SU-DHL-6 (cell line): Measurements from ENCODE around the gene ADAMTS19.

Experiments
- H2AFZ ChIP-seq: fragments of 200-600 bp; sonication (generic); 2 replicates; pipeline ENCODE4 v1.6.1; 2014; ENCODE audit warnings: low read depth, mild to moderate bottlenecking, moderate library complexity, mixed read lengths, antibody characterized with exemption, low read length; ENCODE audit not compliant: severe bottlenecking
- H3F3A ChIP-seq: fragments of 200-600 bp; shearing (Covaris generic); 2 replicates; pipeline ENCODE4 v1.6.0; 2016; ENCODE audit warnings: antibody characterized with exemption, mild to moderate bottlenecking; ENCODE audit not compliant: insufficient read depth
- H3K27ac ChIP-seq: fragments of 200-600 bp; sonication (generic); 2 replicates; pipeline ENCODE4 v1.5.1; 2016; ENCODE audit warnings: low read depth, mild to moderate bottlenecking, low read length, moderate library complexity, mixed read lengths
- H3K27me3 ChIP-seq: fragments of 200-600 bp; sonication (generic), shearing (Covaris generic); 2 replicates; pipeline ENCODE4 v1.6.0; 2014; ENCODE audit warnings: mild to moderate bottlenecking, low read length
- H3K36me3 ChIP-seq: fragments of 200-600 bp; sonication (generic); 2 replicates; pipeline ENCODE4 v1.6.1; 2014; ENCODE audit warnings: mild to moderate bottlenecking, low read length, mixed read lengths
- H3K4me2 ChIP-seq: fragments of 300-600, 200-600 bp; shearing (Covaris generic), sonication (generic); 2 replicates; pipeline ENCODE4 v1.6.0; 2014; ENCODE audit warnings: low read length, low read depth, mild to moderate bottlenecking; ENCODE audit not compliant: poor library complexity, severe bottlenecking
- H3K4me3 ChIP-seq: fragments of 200-600 bp; sonication (generic); 2 replicates; pipeline ENCODE4 v1.5.1; 2014; ENCODE audit warnings: antibody characterized with exemption, low read length, mild to moderate bottlenecking, mixed read lengths; ENCODE audit not compliant: insufficient read depth, poor library complexity, severe bottlenecking
- H3K79me2 ChIP-seq: fragments of 200-600 bp; sonication (generic); 2 replicates; pipeline ENCODE4 v1.6.1; 2014; ENCODE audit warnings: mild to moderate bottlenecking, low read length, moderate library complexity; ENCODE audit not compliant: insufficient read depth
- H3K9ac ChIP-seq: fragments of 200-600 bp; sonication (generic); 2 replicates; pipeline ENCODE4 v1.7.0; 2014; ENCODE audit warnings: mild to moderate bottlenecking, low read length
- H3K9me2 ChIP-seq: fragments of 200-600 bp; sonication (generic); replicated peaks from 2 replicates; pipeline ENCODE4 v1.6.1; 2014; ENCODE audit warnings: low read length; ENCODE audit not compliant: insufficient read depth
- H3K9me3 ChIP-seq: fragments of 200-600 bp; sonication (generic); 2 replicates; pipeline ENCODE4 v1.6.1; 2014; ENCODE audit warnings: low read length, mixed read lengths; ENCODE audit not compliant: insufficient read depth
- H4K20me1 ChIP-seq: fragments of 200-600 bp; sonication (generic); 2 replicates; pipeline ENCODE4 v1.6.1; 2014; ENCODE audit warnings: low read depth, mild to moderate bottlenecking, antibody characterized with exemption, low read length, moderate library complexity, mixed read lengths
- CTCF ChIP-seq: fragments of 200-600 bp; sonication (generic); IDR thresholded peaks from one replicate; pipeline ENCODE4 v1.5.1; 2017; ENCODE audit warnings: antibody characterized with exemption, mild to moderate bottlenecking, low read length, moderate library complexity; ENCODE audit not compliant: insufficient read depth, poor library complexity, severe bottlenecking
- EZH2phosphoT487 ChIP-seq: fragments of 200-600 bp; sonication (generic), shearing (Covaris generic); conservative IDR thresholded peaks from 2 replicates; pipeline ENCODE4 v1.6.1; 2018; ENCODE audit warnings: mild to moderate bottlenecking, antibody characterized with exemption, low read length, moderate library complexity, mixed read lengths

ADAMTS19 gene

GRCh38 chr5:129716235-129716634 lies 256.1 kb downstream of the ADAMTS19 start:
- H3K27ac ChIP-seq: no peak overlapping the region
- no peaks in the 10 kb centered on the region for H3F3A ChIP-seq
- H3K79me2 ChIP-seq: no peaks in the 10 kb centered on the region
- TF ChIP-seq CTCF (no peak), EZH2phosphoT487 (no peak)
- H3K27me3 ChIP-seq: no peaks in the 10 kb centered on the region; the same call in 1 of the 2 replicates
- no peak overlapping the region for H3K4me3 ChIP-seq
- H3K36me3 ChIP-seq: no peaks in the 10 kb centered on the region
- H3K9ac ChIP-seq: no peak overlapping the region
- H2AFZ ChIP-seq: no peak overlapping the region
- no peaks in the 10 kb centered on the region for H4K20me1 ChIP-seq
- no peaks in the 10 kb centered on the region for H3K9me2 ChIP-seq
- no peaks in the 10 kb centered on the region for H3K9me3 ChIP-seq
- no peak overlapping the region for H3K4me2 ChIP-seq

- H2AFZ ChIP-seq: no peak overlapping the region
- no peaks in the 10 kb centered on the region for H3F3A ChIP-seq
- H3K27ac ChIP-seq: no peak overlapping the region
- no peak overlapping the region for H3K4me2 ChIP-seq
- H3K36me3 ChIP-seq: no peaks in the 10 kb centered on the region
- TF ChIP-seq EZH2phosphoT487 (no peak), CTCF (no peak)
- no peaks in the 10 kb centered on the region for H3K9me3 ChIP-seq
- H3K4me3 ChIP-seq: no peak overlapping the region
- no peaks in the 10 kb centered on the region for H4K20me1 ChIP-seq
- H3K79me2 ChIP-seq: no peaks in the 10 kb centered on the region
- H3K9ac ChIP-seq: no peak overlapping the region
- H3K27me3 ChIP-seq: no peaks in the 10 kb centered on the region; the same call in 1 of the 2 replicates
- H3K9me2 ChIP-seq: no peaks in the 10 kb centered on the region
Observed at GRCh38 chr5:129716651-129717050, 256.6 kb downstream of the ADAMTS19 start.

- TF ChIP-seq EZH2phosphoT487 (no peak), CTCF (no peak)
- Histone ChIP-seq H3K4me2 (no peak overlapping the region), H3K9ac (no peak overlapping the region), H3K36me3 (no peaks in the 10 kb centered on the region), H2AFZ (no peak overlapping the region), H3K9me2 (no peaks in the 10 kb centered on the region), H3K9me3 (no peaks in the 10 kb centered on the region), H3K79me2 (no peaks in the 10 kb centered on the region), H3K4me3 (no peak overlapping the region), H3K27me3 (no peaks in the 10 kb centered on the region; the same call in 1 of the 2 replicates), H3K27ac (no peak overlapping the region), H4K20me1 (no peaks in the 10 kb centered on the region), H3F3A (no peaks in the 10 kb centered on the region)
Observed at GRCh38 chr5:129717751-129718310, 257.7 kb downstream of the ADAMTS19 start.
